K562 (cell line): Measurements from ENCODE around the gene TRAF3IP1. TPM values are rescaled to one million over a fixed set of nuclear protein-coding genes. Genes with fewer than 3 reads are reported as not detected.
A peak's percentile ranks its signal among the peaks of the same experiment; 100 is the strongest.

Source experiments
- BCOR ChIP-seq: fragments of 450-650 bp; IDR thresholded peaks from 2 replicates; pipeline ENCODE4 v1.6.1; 2016
- CBFA2T2 ChIP-seq: fragments of 450-650 bp; conservative IDR thresholded peaks from 2 replicates; pipeline ENCODE4 v1.6.1; 2017; ENCODE audit warnings: mild to moderate bottlenecking
- CHCHD3 ChIP-seq: fragments of 250-450 bp; sonication (Bioruptor Pico); IDR thresholded peaks from 2 replicates; pipeline ENCODE4 v2.1.2; 2022; ENCODE audit warnings: mild to moderate bottlenecking
- CHD1 ChIP-seq: fragments of 200-600 bp; sonication (generic); IDR thresholded peaks from one replicate; pipeline ENCODE4 v1.6.1; 2012; ENCODE audit warnings: mild to moderate bottlenecking, moderate library complexity, low read length, inconsistent platforms
- CLOCK ChIP-seq: fragments of 250-450 bp; sonication (Bioruptor Pico); IDR thresholded peaks from 2 replicates; pipeline ENCODE4 v1.4.0; 2020; ENCODE audit warnings: mild to moderate bottlenecking, moderate library complexity, borderline replicate concordance
- FOXK2 ChIP-seq, 2 experiments: fragments of 450-650 bp; IDR thresholded peaks in 1 of 2; conservative IDR thresholded peaks in 1 of 2; 2 replicates each; pipeline ENCODE4 v1.6.1; 2016; ENCODE audit warnings: low read depth in 2 of 2, mild to moderate bottlenecking in 1 of 2
- FOXP1 ChIP-seq: sonication (generic); formaldehyde crosslinking; IDR thresholded peaks from 2 replicates; pipeline ENCODE4 v1.8.0; 2022; ENCODE audit warnings: mild to moderate bottlenecking, missing genetic modification reagents
- HDAC1 ChIP-seq, 2 experiments: fragments of 450-650 bp; IDR thresholded peaks; 2 replicates each; pipeline ENCODE4 v1.6.1; 2016 to 2017; ENCODE audit warnings: inconsistent platforms in 1 of 2, mild to moderate bottlenecking in 1 of 2, moderate library complexity in 1 of 2
- KAT7 ChIP-seq: sonication (generic); formaldehyde crosslinking; IDR thresholded peaks from 2 replicates; pipeline ENCODE4 v1.8.0; 2022; ENCODE audit warnings: missing genetic modification reagents, mild to moderate bottlenecking, borderline replicate concordance
- MCM5 ChIP-seq: fragments of 450-650 bp; IDR thresholded peaks from 2 replicates; pipeline ENCODE4 v1.6.1; 2016; ENCODE audit warnings: low read depth
- MEIS2 ChIP-seq: fragments of 450-650 bp; IDR thresholded peaks from 2 replicates; pipeline ENCODE4 v1.6.1; 2014; ENCODE audit warnings: mild to moderate bottlenecking; ENCODE audit not compliant: partially characterized antibody
- MYC ChIP-seq, 2 experiments: fragments of 250-450 bp in 1 of 2; sonication (Bioruptor Pico) in 1 of 2; IDR thresholded peaks; 2 replicates each; pipeline versions ENCODE4 v1.5.1 to v1.6.1; 2012 to 2021; ENCODE audit warnings: low read depth in 2 of 2, borderline replicate concordance in 1 of 2, improper control_type of control experiment in 1 of 2, low read length in 1 of 2, mild to moderate bottlenecking in 1 of 2, moderate library complexity in 1 of 2
- MYNN ChIP-seq, 2 experiments: sonication (generic); formaldehyde crosslinking in 1 of 2; IDR thresholded peaks; 2 replicates each; pipeline versions ENCODE4 v1.5.0 to v1.6.1; 2016 to 2020; ENCODE audit warnings: antibody characterized with exemption in 1 of 2, missing genetic modification reagents in 1 of 2
- NFRKB ChIP-seq: fragments of 450-650 bp; IDR thresholded peaks from 2 replicates; pipeline ENCODE4 v1.6.1; 2016; ENCODE audit warnings: low read depth
- PTTG1 ChIP-seq: fragments of 450-650 bp; IDR thresholded peaks from 2 replicates; pipeline ENCODE4 v1.6.1; 2016; ENCODE audit warnings: low read depth, mild to moderate bottlenecking, missing genetic modification characterization, missing compliant biosample characterization
- RBFOX2 ChIP-seq: fragments of 200-400 bp; formaldehyde crosslinking; IDR thresholded peaks from 2 replicates; pipeline ENCODE4 v1.6.1; 2017; ENCODE audit warnings: low read depth, mild to moderate bottlenecking, low read length, moderate library complexity
- RBM14 ChIP-seq: fragments of 200-400 bp; formaldehyde crosslinking; IDR thresholded peaks from 2 replicates; pipeline ENCODE4 v1.6.1; 2018; ENCODE audit warnings: low read depth, mild to moderate bottlenecking, low read length, moderate library complexity, borderline replicate concordance; ENCODE audit not compliant: insufficient read depth
- SRSF9 ChIP-seq: fragments of 200-400 bp; formaldehyde crosslinking; IDR thresholded peaks from 2 replicates; pipeline ENCODE4 v1.6.1; 2017; ENCODE audit warnings: low read depth, low read length, borderline replicate concordance
- TBL1XR1 ChIP-seq, 2 experiments: IDR thresholded peaks; 2 replicates each; pipeline ENCODE4 v1.6.1; 2012; ENCODE audit warnings: improper control_type of control experiment in 2 of 2, low read length in 2 of 2, mild to moderate bottlenecking in 1 of 2
- ZNF589 ChIP-seq: fragments of 200-800 bp; sonication (Bioruptor generic); IDR thresholded peaks from 2 replicates; pipeline ENCODE4 v1.6.1; 2016; ENCODE audit warnings: low read depth, missing genetic modification characterization, missing compliant biosample characterization
- ZNF696 ChIP-seq: fragments of 250-450 bp; sonication (Bioruptor Pico); conservative IDR thresholded peaks from 2 replicates; pipeline ENCODE4 v1.4.0; 2020; ENCODE audit warnings: mild to moderate bottlenecking, moderate library complexity
- ZNF778 ChIP-seq: fragments of 450-650 bp; formaldehyde crosslinking; IDR thresholded peaks from 2 replicates; pipeline ENCODE4 v1.4.0; 2020; ENCODE audit warnings: mild to moderate bottlenecking, moderate library complexity
- polyA plus RNA-seq, 8 experiments: library from polyadenylated mRNA; depleted of rRNA in 4 of 8; stranded (reverse) in 5 of 8; unstranded in 3 of 8; fragments of >200 nt; fragmentation: Nextera tagmentation in 2 of 8; fragmentation: Illumina TruSeq in 1 of 8; extraction: Ambion mirVana in 2 of 8; extraction: Trizol in 1 of 8; gene quantifications; 2 replicates each; pipeline versions ENCODE4 v1.2.1 to v1.2.3, GENCODE V29; 2011 to 2014; ENCODE audit warnings: inconsistent platforms in 1 of 8, missing spikeins in 1 of 8
- total RNA-seq, 7 experiments: library from RNA; depleted of rRNA in 6 of 7; stranded (reverse); fragments of >200 nt in 6 of 7; fragmentation: Illumina TruSeq in 2 of 7; extraction: Trizol in 2 of 7; gene quantifications; 2 replicates each; pipeline versions ENCODE4 v1.2.1 to v1.2.3, GENCODE V29; 2011 to 2021; ENCODE audit warnings: low replicate concordance in 1 of 7

TRAF3IP1 gene
- total and polyA plus RNA-seq, 9 of the 15 experiments (the other 6 are each of a cell fraction or from before 2014, with no cell fraction given), result 1.3 to 7.4 (median 3.4) TPM

DNA sequence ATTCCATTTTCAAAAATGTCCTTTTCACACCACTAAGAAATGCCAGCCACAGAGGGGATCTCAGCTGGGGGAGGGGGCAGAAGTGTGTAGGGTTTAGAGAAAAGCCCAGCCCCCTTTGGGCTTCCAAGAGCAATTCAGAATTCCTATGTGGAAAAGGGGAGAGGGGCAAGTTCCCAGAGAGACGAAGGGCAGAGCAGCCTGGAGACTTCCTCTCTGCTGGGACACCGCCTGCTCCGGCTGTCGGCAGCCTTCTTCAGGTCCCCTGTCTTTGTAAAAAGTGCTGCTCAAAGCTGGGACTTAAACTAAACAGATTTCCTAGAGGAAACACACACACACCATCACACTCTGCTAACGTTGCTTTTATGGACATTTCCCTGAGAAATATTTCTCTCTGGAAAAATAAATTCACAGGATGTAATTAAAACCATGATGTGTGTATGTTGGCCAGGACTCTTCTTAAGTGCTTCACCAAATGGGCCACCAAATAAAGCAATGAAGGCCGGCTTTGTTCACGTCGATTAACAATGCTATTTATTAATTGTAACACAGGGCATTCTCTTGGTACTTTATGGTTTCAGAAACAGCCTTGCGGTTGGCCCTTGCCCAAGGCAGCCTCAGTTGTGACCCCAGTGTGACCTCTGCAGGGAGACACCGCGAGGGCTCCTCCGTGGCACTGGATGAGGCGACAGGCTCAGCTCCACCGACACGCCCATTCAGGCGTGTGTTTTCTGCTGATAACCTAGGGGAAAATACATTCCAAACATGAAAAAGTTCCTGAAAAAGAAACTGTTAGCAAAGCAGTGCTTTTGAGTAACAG lies 100.8 kb downstream of the TRAF3IP1 start (continued):
- TF ChIP-seq KAT7 (CRISPR knock-in tag) (peak; percentile 75; the same call in 1 of the 2 replicates), FOXP1 (CRISPR knock-in tag) (no peak), ZNF696 (no peak), CHD1 (no peak), NFRKB (peak; percentile 50; the same call in 1 of the 2 replicates), HDAC1 (IDR thresholded peaks at IDR 0.05) (no peak; a peak in 1 of 4 replicates), ZNF589 (CRISPR knock-in tag) (peak; percentile 71; the same call in 1 of the 2 replicates), CBFA2T2 (peak; percentile 70), BCOR (no peak), FOXK2 (conservative IDR thresholded peaks at IDR 0.05 in 1 of 2, IDR thresholded peaks at IDR 0.05 in 1 of 2; ENCODE audit: low read depth in 2 of 2) (peak in 1 of 2 experiments; percentile 50; a peak in 2 of 4 replicates), CHCHD3 (no peak), TBL1XR1 (IDR thresholded peaks at IDR 0.05; ENCODE audit: low read length in 2 of 2) (peak in 1 of 2 experiments; percentile 55; a peak in 1 of 4 replicates), PTTG1 (tag) (no peak), SRSF9 (no peak), MYC (IDR thresholded peaks at IDR 0.05; ENCODE audit: low read depth, low read length) (peak; percentile 59), MYC (CRISPR knock-in tag; IDR thresholded peaks at IDR 0.05; ENCODE audit: borderline replicate concordance, low read depth) (no peak), ZNF778 (no peak), MEIS2 (peak; percentile 46), MYNN (IDR thresholded peaks at IDR 0.05) (0 out of 2 replicates have a peak, but pooled peaks have one; percentile 42), MYNN (CRISPR knock-in tag; IDR thresholded peaks at IDR 0.05) (no peak), CLOCK (CRISPR knock-in tag) (no peak), RBFOX2 (0 out of 2 replicates have a peak, but pooled peaks have one; percentile 28), MCM5 (no peak), RBM14 (no peak)
